GM19239 (cell line): ENCODE measurements around the gene MRC1.
"Not testable (repeated sequence)": the region's sequence is repeated elsewhere in the genome, so short reads cannot be mapped to it uniquely, and the experiment has no call there.

Source experiments
- DNase-seq: peaks from one replicate; pipeline ENCODE4 v3.0.0; 2011; ENCODE audit warnings: low spot score; ENCODE audit not compliant: insufficient read length
- FAIRE-seq: peaks from 2 replicates; lab custom pipeline; 2011; peaks lifted over from hg19 to GRCh38; lab: Jason Lieb, UNC

Gene MRC1

DNA sequence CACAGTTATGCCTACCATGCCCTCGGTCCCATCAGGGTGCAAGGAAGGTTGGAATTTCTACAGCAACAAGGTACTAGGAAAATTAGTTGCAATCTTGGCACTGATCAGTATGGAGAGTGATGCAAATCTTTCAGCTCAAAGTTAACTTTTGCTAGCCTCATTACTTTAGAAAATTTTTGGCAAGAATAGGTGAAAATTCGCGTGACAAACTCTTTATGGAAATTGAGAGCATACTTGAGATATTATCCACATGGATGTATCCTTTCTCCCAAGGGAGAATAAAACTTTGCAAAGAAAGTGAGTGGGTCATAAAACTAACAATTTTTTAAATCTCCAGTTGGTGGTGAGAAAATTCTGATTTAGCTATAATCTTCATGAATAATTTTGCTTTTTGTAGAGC lies 71.5 kb downstream of the MRC1 start:
- no peak for DNase-seq
- no peak for FAIRE-seq

DNA sequence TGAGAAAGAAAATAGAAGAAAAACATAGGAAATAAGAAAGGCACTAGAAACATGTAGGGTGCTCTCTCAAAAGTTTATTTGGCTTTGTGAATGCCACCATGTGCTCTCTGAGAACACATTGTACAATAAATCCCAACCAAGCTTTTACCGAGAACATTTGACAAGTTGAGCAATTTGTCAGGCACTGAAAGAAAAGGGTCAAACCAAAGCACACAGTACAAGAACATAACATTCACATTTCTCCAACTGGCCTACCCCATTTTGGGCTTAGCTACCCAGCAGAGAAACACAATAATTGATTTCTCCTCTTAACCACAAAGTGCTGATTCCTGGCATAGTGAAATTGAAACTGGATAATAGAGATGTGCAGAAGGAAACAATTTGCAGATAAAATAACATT lies 73.4 kb downstream of the MRC1 start:
- DNase-seq, result no peak
- no peak for FAIRE-seq

DNA sequence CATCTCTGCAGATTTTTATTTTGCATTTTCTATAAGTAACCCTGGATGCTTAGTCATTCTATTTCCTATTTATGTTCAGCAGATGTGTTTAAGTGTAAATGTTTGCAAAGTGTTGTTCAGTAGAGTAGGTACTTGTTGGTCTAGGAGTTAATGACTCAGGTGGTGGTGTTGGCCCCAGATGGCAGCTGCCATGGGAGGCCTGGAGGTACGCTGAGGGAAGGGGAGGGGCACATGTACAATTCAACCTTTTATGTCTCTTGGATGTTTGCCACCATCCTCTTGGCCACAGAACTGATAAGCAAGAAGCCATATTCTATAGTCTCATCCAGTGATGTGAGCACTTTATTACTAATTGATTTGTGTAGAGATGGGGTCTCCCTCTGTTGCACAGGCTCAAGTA lies 74.5 kb downstream of the MRC1 start:
- DNase-seq, result no peak

GRCh38 chr10:17888189-17888588 lies 79.0 kb downstream of the MRC1 start:
- FAIRE-seq (no peak), DNase-seq (no peak)

More for the DNA sequence above, 74.5 kb downstream of the MRC1 start:
- no peak for FAIRE-seq

- FAIRE-seq (no peak), DNase-seq (no peak)
Observed at GRCh38 chr10:17891435-17891834, 82.3 kb downstream of the MRC1 start.

DNA sequence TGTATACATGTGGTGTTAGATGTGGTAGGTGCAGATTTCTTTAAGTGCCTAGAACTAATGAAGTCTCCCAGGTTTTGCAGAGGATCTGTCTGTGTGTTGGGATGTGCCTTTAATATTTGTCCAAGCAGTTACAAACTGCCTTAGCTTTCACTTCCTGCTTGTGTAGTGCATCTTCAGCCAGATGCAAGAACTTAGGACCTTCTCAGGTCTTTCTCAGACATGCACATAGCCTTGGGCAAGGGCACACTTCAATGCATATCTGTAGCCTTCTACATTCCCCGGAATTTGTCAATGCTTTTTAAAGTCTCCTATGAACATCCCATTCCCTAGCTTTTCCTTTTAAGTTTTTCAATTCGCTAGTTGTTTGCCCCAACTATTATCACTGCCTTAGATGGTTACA lies 95.4 kb downstream of the MRC1 start:
- no peak for FAIRE-seq
- no peak for DNase-seq

- no peak for FAIRE-seq
Observed at GRCh38 chr10:17905491-17905890, 96.3 kb downstream of the MRC1 start.

DNA sequence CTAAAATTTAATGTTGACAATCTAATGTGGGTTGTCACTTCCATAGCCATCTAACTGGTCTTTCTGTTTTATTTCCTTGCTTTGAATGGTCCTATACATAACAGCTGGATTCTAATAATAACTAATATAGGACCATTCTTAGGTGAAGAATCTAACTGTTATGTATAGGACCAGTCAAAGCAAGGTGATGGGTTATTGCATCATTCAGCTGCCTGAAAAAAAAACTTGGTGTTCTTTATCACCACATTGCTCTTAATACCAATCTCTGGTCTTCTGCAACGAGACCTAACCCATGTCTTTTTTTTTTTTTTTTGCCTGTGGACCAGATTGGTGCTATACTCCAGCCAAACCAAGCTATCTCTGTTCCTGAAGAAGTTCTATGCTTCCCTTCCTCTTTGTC lies 96.9 kb downstream of the MRC1 start:
- FAIRE-seq (no peak), DNase-seq (no peak)

More at GRCh38 chr10:17905491-17905890, 96.3 kb downstream of the MRC1 start:
- no peak for DNase-seq

DNA sequence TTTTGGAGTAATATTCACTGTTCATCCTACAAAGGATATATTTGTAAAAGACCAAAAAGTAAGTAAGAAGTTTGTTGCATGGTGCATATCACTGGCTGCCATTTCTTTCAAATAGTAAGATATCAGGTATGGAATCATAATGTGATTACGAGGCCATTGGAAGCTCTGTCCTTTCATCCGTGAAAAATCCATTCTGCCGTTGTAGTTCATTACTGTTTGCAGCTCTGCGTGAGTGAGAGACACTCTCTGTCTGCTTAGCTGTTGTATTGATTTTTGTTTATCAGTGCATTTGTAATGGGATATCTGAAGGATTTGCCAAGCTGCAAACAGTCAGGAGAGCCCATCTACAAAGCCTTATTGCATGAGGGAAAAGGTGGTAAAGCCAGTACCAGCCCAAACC lies 98.5 kb downstream of the MRC1 start:
- no peak for DNase-seq
- FAIRE-seq, result no peak

- peak; percentile 10 for DNase-seq
- FAIRE-seq, result peak; percentile 4
Observed at GRCh38 chr10:17910125-17910789, 101.1 kb downstream of the MRC1 start.

DNA sequence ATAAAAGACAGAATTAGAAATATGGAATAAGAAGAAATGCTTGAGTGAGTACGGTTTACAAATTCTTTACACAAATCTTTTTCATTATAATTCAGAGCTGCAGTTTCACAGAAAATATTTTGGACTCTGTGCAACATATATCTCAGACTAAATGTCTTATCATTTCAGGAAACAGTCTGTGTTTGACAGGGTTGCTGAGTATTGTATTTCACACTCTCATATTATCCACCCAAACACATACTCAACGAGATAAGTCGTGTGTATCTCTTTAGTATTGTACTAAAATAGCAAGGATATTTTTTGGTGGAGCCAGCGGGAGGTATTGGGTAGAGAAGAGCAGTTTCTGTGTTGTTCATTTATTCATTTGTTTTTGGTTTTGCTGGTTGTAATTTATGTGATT lies 103.6 kb downstream of the MRC1 start:
- FAIRE-seq (no peak), DNase-seq (no peak)

DNA sequence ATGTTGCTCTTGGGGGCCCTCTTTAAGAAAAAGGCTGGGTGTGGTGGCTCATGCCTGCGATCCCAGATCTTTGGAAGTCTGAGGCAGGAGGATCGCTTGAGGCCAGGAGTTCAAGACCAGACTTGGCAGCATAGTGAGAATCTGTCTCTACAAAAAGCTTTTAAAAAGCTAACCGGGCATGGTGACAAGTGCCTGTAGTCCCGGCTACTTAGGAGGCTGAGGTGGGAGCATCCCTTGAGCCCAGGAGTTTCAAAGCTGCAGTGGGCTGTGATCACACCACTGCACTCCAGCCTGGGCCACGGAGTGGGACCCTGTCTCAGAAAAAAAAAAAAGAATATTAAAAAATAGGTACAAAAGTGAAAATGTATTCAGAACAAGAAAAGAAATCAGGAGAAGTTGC lies 104.5 kb downstream of the MRC1 start:
- no peak for FAIRE-seq
- no peak for DNase-seq

DNA sequence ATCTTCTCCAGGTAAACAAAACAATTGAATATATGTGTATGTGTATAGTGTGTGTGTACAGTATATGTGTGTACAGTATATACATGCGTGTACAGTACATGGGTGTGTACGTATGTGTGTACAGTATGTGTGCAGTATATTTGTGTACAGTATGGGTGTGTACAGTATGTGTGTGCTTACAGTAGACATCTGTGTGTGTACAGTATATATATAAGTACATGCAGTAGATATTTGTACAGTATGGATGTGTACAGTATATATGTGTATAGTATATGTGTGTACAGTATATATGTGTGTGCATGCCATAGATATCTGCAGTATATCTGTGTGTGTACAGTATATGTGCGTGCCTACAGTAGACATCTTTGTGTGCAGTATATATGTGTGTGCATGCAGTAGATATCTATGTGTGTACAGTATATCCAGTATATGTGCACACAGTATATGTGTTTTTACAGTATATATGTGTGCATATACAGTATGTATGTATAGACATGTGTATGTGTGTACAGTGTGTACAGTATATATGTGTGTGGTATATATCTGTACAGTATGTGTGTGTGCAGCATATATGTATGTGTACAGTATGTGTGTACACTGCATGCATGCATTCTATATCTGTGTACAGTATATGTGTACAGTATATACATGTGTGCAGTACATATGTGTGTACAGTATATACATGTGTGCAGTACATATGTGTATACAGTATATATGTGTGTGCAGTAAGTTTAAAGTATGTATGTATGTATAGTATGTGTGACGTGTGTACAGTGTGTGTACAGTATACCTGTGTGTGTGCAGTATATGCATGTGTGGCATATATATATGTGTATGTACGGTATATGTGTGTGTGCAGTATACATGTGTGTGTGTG lies 105.3 kb downstream of the MRC1 start:
- DNase-seq, result no peak
- FAIRE-seq, result no peak

DNA sequence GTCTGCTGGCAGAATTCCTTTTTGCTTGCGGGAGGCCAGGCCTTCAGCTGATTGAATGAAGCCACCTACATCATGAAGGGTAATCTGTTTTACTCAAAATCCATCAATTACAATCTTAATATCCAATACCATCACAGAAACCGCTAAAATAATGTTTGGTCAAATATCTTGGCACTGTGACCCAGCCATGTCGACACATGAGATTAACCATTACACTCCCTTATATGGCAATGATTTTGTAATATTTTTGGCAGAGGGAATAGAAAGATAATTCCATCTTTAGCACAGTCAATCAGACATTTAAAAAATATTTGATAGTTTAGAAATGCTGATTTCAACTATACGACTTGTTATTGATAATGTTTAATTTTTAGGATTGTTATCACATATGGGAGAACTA lies 106.0 kb downstream of the MRC1 start:
- no peak for FAIRE-seq
- DNase-seq, result no peak

- DNase-seq, result no peak
- no peak for FAIRE-seq
Observed at GRCh38 chr10:17918187-17918903, 109.2 kb downstream of the MRC1 start.

DNA sequence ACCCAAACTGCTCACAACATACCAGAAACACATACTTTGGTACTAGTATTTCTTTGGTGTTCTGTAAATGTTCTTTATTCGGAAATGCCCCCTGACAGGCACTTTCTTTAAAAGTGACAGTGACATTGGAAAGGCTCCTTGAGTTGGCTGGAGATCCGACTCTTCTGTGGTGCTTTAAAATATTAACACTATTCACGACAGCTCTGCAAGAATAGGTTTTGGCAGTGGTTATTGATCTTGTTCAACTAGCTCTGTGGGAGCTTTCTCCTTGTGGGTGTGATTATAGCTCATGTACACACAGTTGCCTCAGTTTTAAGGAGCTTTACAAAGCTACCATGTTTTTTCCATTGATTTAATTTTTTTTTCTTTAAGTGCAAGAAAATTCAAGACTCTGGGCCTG lies 112.2 kb downstream of the MRC1 start:
- FAIRE-seq, result no peak

DNA sequence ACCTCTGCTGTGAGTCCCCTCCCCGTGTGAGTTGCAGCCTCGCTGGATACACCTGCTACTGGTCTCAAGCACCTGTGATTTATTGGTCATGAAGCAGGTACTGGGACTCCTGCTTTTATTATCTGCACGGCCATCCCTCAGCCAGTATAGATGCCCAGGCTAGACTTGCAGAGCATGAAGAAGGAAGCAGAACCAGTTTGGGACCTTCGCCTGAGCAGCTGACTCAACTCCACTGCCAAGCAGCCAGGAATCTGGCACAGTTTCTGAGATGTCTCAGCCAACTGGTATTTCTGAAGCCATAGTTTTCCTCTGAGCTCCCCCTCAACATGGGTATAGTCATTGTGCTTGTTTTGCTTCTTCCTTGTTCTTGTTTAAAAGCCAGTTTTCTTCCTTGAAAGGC lies 114.6 kb downstream of the MRC1 start:
- DNase-seq, result no peak
- FAIRE-seq, result no peak

More for the DNA sequence above, 112.2 kb downstream of the MRC1 start:
- no peak for DNase-seq

- no peak for DNase-seq
- FAIRE-seq, result no peak
Observed at GRCh38 chr10:17943033-17943745, 134.0 kb downstream of the MRC1 start.

GRCh38 chr10:17950269-17950668 lies 141.1 kb downstream of the MRC1 start:
- FAIRE-seq, DNase-seq: not testable (repeated sequence)

DNA sequence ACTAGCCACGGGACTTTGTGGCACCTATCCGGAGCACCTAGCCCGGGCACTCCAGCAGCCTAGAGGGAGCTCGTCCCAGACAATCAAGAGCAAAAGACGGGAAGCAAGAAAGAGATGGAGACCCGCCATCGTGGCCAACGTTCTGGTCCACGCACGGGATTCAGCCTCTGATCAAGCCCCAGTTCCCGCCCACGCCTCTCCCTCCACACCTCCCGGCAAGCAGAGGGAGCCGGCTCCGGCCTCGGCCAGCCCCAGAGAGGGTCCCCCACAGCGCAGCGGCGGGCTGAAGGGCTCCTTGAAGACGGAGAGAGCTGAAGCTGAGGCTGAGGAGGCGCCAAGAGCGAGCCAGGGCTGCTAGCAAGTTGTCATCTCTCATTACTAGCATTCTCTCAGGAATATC lies 141.6 kb downstream of the MRC1 start:
- DNase-seq (no peak), FAIRE-seq (no peak)
